Mesendoderm (in vitro differentiated cells): ENCODE results near the gene AHI1.
"Not testable (repeated sequence)": the region's sequence is repeated elsewhere in the genome, so short reads cannot be mapped to it uniquely, and the experiment has no call there.

ENCODE experiments used
- DNase-seq: peaks from one replicate; pipeline ENCODE4 v3.0.0; 2013
- H2AK5ac ChIP-seq: 2 replicates; pipeline ENCODE4 v1.6.1; 2013; ENCODE audit warnings: low read length, inconsistent platforms
- H2BK120ac ChIP-seq: 2 replicates; pipeline ENCODE4 v1.6.1; 2013; ENCODE audit warnings: low read depth, mild to moderate bottlenecking, low read length, moderate library complexity, mixed read lengths
- H2BK15ac ChIP-seq: replicated peaks from 2 replicates; pipeline ENCODE4 v1.6.1; 2013; ENCODE audit warnings: low read depth, mild to moderate bottlenecking, moderate library complexity
- H2BK5ac ChIP-seq: 2 replicates; pipeline ENCODE4 v1.6.1; 2013; ENCODE audit warnings: low read length, inconsistent platforms
- H3K18ac ChIP-seq: 2 replicates; pipeline ENCODE4 v1.6.1; 2013; ENCODE audit warnings: mild to moderate bottlenecking, low read length, mixed read lengths
- H3K23ac ChIP-seq: one replicate; pipeline ENCODE4 v1.6.1; 2013; ENCODE audit warnings: low read length
- H3K27ac ChIP-seq: 2 replicates; pipeline ENCODE4 v1.5.1; 2013; ENCODE audit warnings: low read depth, mild to moderate bottlenecking, inconsistent platforms, low read length, moderate library complexity
- H3K27me3 ChIP-seq: 2 replicates; pipeline ENCODE4 v1.6.1; 2013; ENCODE audit warnings: low read length, control low read depth, mild to moderate bottlenecking, inconsistent platforms; ENCODE audit not compliant: insufficient read depth, poor library complexity
- H3K36me3 ChIP-seq: 2 replicates; pipeline ENCODE4 v1.6.1; 2013; ENCODE audit warnings: low read length, inconsistent platforms; ENCODE audit not compliant: control insufficient read depth, insufficient read depth
- H3K4ac ChIP-seq: one replicate; pipeline ENCODE4 v1.6.1; 2013; ENCODE audit warnings: low read depth, mild to moderate bottlenecking, low read length, moderate library complexity
- H3K4me1 ChIP-seq: 2 replicates; pipeline ENCODE4 v1.6.1; 2013; ENCODE audit warnings: low read depth, low read length, inconsistent platforms; ENCODE audit not compliant: control insufficient read depth
- H3K4me2 ChIP-seq: 2 replicates; pipeline ENCODE4 v1.6.1; 2013; ENCODE audit warnings: low read length
- H3K4me3 ChIP-seq: 2 replicates; pipeline ENCODE4 v1.5.1; 2013; ENCODE audit warnings: mild to moderate bottlenecking, low read length
- H3K56ac ChIP-seq: one replicate; pipeline ENCODE4 v1.6.1; 2013; ENCODE audit warnings: low read length
- H3K79me1 ChIP-seq: 2 replicates; pipeline ENCODE4 v1.6.1; 2013; ENCODE audit warnings: low read length, inconsistent platforms
- H3K79me2 ChIP-seq: 2 replicates; pipeline ENCODE4 v1.6.1; 2013; ENCODE audit warnings: mild to moderate bottlenecking, low read length; ENCODE audit not compliant: control insufficient read depth, insufficient read depth
- H3K9ac ChIP-seq: 2 replicates; pipeline ENCODE4 v1.6.1; 2013; ENCODE audit warnings: low read length, inconsistent platforms
- H4K5ac ChIP-seq: one replicate; pipeline ENCODE4 v1.6.1; 2013; ENCODE audit warnings: low read length
- H4K8ac ChIP-seq: one replicate; pipeline ENCODE4 v1.6.1; 2013; ENCODE audit warnings: low read depth, mild to moderate bottlenecking, control low read depth, low read length, moderate library complexity
- WGBS: extraction: QIAGEN DNeasy Blood & Tissue Kit; methylation state at CpG from one replicate; pipeline ENCODE4 v1.1.7; 2013; ENCODE audit warnings: low lambda C conversion rate, missing lambda C conversion rate; ENCODE audit not compliant: insufficient coverage; ENCODE audit errors: extremely low coverage; 5-methylcytosine and 5-hydroxymethylcytosine counted together

Gene AHI1

GRCh38 chr6:135246412-135247012 lies 251.0 kb downstream of the AHI1 start:
- not testable (repeated sequence) for H3K27ac ChIP-seq, H3K4ac ChIP-seq, H3K18ac ChIP-seq, H3K56ac ChIP-seq, H2BK15ac ChIP-seq, H2AK5ac ChIP-seq, H3K4me3 ChIP-seq, H2BK5ac ChIP-seq, H3K9ac ChIP-seq, H3K79me1 ChIP-seq, H3K4me1 ChIP-seq, H3K36me3 ChIP-seq, H4K8ac ChIP-seq, H3K27me3 ChIP-seq, DNase-seq, H4K5ac ChIP-seq, H3K23ac ChIP-seq, H2BK120ac ChIP-seq, H3K79me2 ChIP-seq, H3K4me2 ChIP-seq
- WGBS, result no CpG with 5 or more reads among the region's 8 CpGs

- no peaks in the 10 kb centered on the region for H3K79me2 ChIP-seq
- H3K27ac ChIP-seq, result no peak overlapping the region
- H3K4ac ChIP-seq, result no peak overlapping the region
- no peaks in the 10 kb centered on the region for H3K79me1 ChIP-seq
- H3K18ac ChIP-seq, result no peak overlapping the region
- H3K4me3 ChIP-seq, result no peak overlapping the region
- H2BK15ac ChIP-seq, result no peak overlapping the region
- WGBS, result no CpG with 5 or more reads among the region's 6 CpGs
- H3K23ac ChIP-seq, result no peak overlapping the region
- H3K4me2 ChIP-seq, result no peak overlapping the region
- H4K5ac ChIP-seq, result no peak overlapping the region
- no peak overlapping the region for H2BK5ac ChIP-seq
- no peak overlapping the region for H3K9ac ChIP-seq
- no peaks in the 10 kb centered on the region for H3K36me3 ChIP-seq
- no peaks in the 10 kb centered on the region for H3K27me3 ChIP-seq
- no peak overlapping the region for H2BK120ac ChIP-seq
- no peak overlapping the region for H3K56ac ChIP-seq
- H3K4me1 ChIP-seq, result no peaks in the 10 kb centered on the region
- H4K8ac ChIP-seq, result no peak overlapping the region
- no peak overlapping the region for H2AK5ac ChIP-seq
- no peak for DNase-seq
Measured at GRCh38 chr6:135244805-135245204, 252.7 kb downstream of the AHI1 start.

- Histone ChIP-seq H2BK120ac (no peak overlapping the region), H3K4me2 (no peak overlapping the region), H3K4ac (no peak overlapping the region), H3K36me3 (no peaks in the 10 kb centered on the region), H3K23ac (no peak overlapping the region), H3K4me3 (no peak overlapping the region), H3K79me2 (no peaks in the 10 kb centered on the region), H3K18ac (no peak overlapping the region), H4K5ac (no peak overlapping the region), H3K4me1 (no peaks in the 10 kb centered on the region), H3K79me1 (no peaks in the 10 kb centered on the region), H3K27ac (no peak overlapping the region), H2AK5ac (no peak overlapping the region), H2BK15ac (no peak overlapping the region), H3K27me3 (no peaks in the 10 kb centered on the region), H2BK5ac (no peak overlapping the region), H3K56ac (no peak overlapping the region), H3K9ac (no peak overlapping the region), H4K8ac (no peak overlapping the region)
- WGBS, result no CpG with 5 or more reads among the region's 7 CpGs
- DNase-seq, result no peak
Measured at GRCh38 chr6:135243871-135244796, 253.4 kb downstream of the AHI1 start.

- H2BK5ac ChIP-seq, result no peak overlapping the region
- H2AK5ac ChIP-seq, result no peak overlapping the region
- WGBS, result no CpG with 5 or more reads among the region's 5 CpGs
- H3K23ac ChIP-seq, result no peak overlapping the region
- H3K56ac ChIP-seq, result no peak overlapping the region
- H3K4me2 ChIP-seq, result no peak overlapping the region
- H4K8ac ChIP-seq, result no peak overlapping the region
- no peaks in the 10 kb centered on the region for H3K36me3 ChIP-seq
- H3K27ac ChIP-seq, result no peak overlapping the region
- no peak overlapping the region for H4K5ac ChIP-seq
- H2BK15ac ChIP-seq, result no peak overlapping the region
- no peak overlapping the region for H3K9ac ChIP-seq
- no peak overlapping the region for H3K18ac ChIP-seq
- no peak overlapping the region for H3K4me3 ChIP-seq
- H3K4ac ChIP-seq, result no peak overlapping the region
- H2BK120ac ChIP-seq, result no peak overlapping the region
- H3K27me3 ChIP-seq, result no peaks in the 10 kb centered on the region
- H3K79me2 ChIP-seq, result no peaks in the 10 kb centered on the region
- no peaks in the 10 kb centered on the region for H3K4me1 ChIP-seq
- H3K79me1 ChIP-seq, result no peaks in the 10 kb centered on the region
- DNase-seq, result no peak
Measured at GRCh38 chr6:135240711-135241110, 256.8 kb downstream of the AHI1 start.

GRCh38 chr6:135236732-135237131 lies 260.8 kb downstream of the AHI1 start:
- H2BK5ac ChIP-seq, result no peak overlapping the region
- no peak overlapping the region for H3K23ac ChIP-seq
- H3K9ac ChIP-seq, result no peak overlapping the region
- H2BK120ac ChIP-seq, result no peak overlapping the region
- no peak overlapping the region for H3K4me2 ChIP-seq
- H4K8ac ChIP-seq, result no peak overlapping the region
- no peaks in the 10 kb centered on the region for H3K79me1 ChIP-seq
- no peak overlapping the region for H3K56ac ChIP-seq
- H4K5ac ChIP-seq, result no peak overlapping the region
- no peak overlapping the region for H3K4ac ChIP-seq
- no peaks in the 10 kb centered on the region for H3K4me1 ChIP-seq
- H3K27ac ChIP-seq, result no peak overlapping the region
- H3K79me2 ChIP-seq, result no peaks in the 10 kb centered on the region
- no CpG with 5 or more reads among the region's 6 CpGs for WGBS
- no peak overlapping the region for H3K18ac ChIP-seq
- no peak overlapping the region for H2AK5ac ChIP-seq
- H3K36me3 ChIP-seq, result no peaks in the 10 kb centered on the region
- no peak overlapping the region for H2BK15ac ChIP-seq
- peak; percentile 21 for DNase-seq
- no peaks in the 10 kb centered on the region for H3K27me3 ChIP-seq
- no peak overlapping the region for H3K4me3 ChIP-seq
